GM23248 (cell line): Measurements from ENCODE around the gene IL7R.

Experiments used
- EZH2 ChIP-seq: fragments of 200-600 bp; sonication (generic); IDR thresholded peaks from 2 replicates; pipeline ENCODE4 v1.6.1; 2018; ENCODE audit warnings: antibody characterized with exemption, mild to moderate bottlenecking; ENCODE audit not compliant: insufficient read depth, poor library complexity, severe bottlenecking
- EZH2phosphoT487 ChIP-seq: fragments of 200-600 bp; sonication (generic); IDR thresholded peaks from 2 replicates; pipeline ENCODE4 v1.6.1; 2018; ENCODE audit warnings: antibody characterized with exemption, moderate library complexity, mild to moderate bottlenecking, low read depth; ENCODE audit not compliant: insufficient read depth

- TF ChIP-seq EZH2phosphoT487, result no peak
- no peak for TF ChIP-seq EZH2
Observed at GRCh38 chr5:35884773-35885172, 28.1 kb downstream of the IL7R start.
